Psoas muscle (tissue), 8 donors: ENCODE measurements around the gene GAS2L2. TPM values are rescaled to one million over a fixed set of nuclear protein-coding genes. Genes with fewer than 3 reads are reported as not detected.

Experiments
- ATAC-seq, 4 donors: fragments of 200-7000 bp; cut with Tn5 transposase; one replicate each; pipeline ENCODE4 v1.9.1; 2020; ENCODE audit warnings: moderate library complexity in 3 of 4, mild to moderate bottlenecking in 2 of 4
- DNase-seq, 2 donors: peaks; one replicate each; pipeline ENCODE4 v3.0.0-alpha.2; 2020
- H3K27ac ChIP-seq: fragments of 200-600 bp; one replicate; pipeline ENCODE4 v1.8.0; 2022
- H3K27me3 ChIP-seq, 3 donors: fragments of 200-600 bp in 1 of 3; one replicate each; pipeline versions ENCODE4 v1.6.1 to v1.8.0; 2013 to 2022; ENCODE audit warnings: low read length in 2 of 3, mild to moderate bottlenecking in 2 of 3, moderate library complexity in 1 of 3; ENCODE audit not compliant: insufficient read depth in 3 of 3
- H3K36me3 ChIP-seq, 2 donors: fragments of 200-600 bp in 1 of 2; one replicate each; pipeline versions ENCODE4 v1.6.1 to v1.8.0; 2013 to 2022; ENCODE audit warnings: low read depth in 1 of 2, mild to moderate bottlenecking in 1 of 2, moderate library complexity in 1 of 2; ENCODE audit not compliant: insufficient read depth in 1 of 2
- H3K4me1 ChIP-seq: fragments of 200-600 bp; one replicate; pipeline ENCODE4 v1.8.0; 2022
- H3K4me3 ChIP-seq: fragments of 200-600 bp; one replicate; pipeline ENCODE4 v1.8.0; 2022; ENCODE audit warnings: mild to moderate bottlenecking
- H3K9me3 ChIP-seq: fragments of 200-600 bp; one replicate; pipeline ENCODE4 v1.8.0; 2022
- CTCF ChIP-seq: fragments of 200-600 bp; IDR thresholded peaks from one replicate; pipeline ENCODE4 v1.8.0; 2022; ENCODE audit warnings: antibody characterized with exemption
- WGBS, 3 donors: extraction: QIAGEN DNeasy Blood & Tissue Kit; methylation state at CpG; one replicate each; pipeline versions ENCODE4 v1.1.6 to v1.1.7; 2013; 5-methylcytosine and 5-hydroxymethylcytosine counted together
- intact Hi-C, 2 donors: fragments of 100-400 bp; cut with DNase I; formaldehyde crosslinking; loops; one replicate each; pipeline versions ENCODE4 v1.11.0 to v1.14.2; 2022
- polyA plus RNA-seq, 3 donors: library from polyadenylated mRNA; stranded (reverse); fragments of 200-250 nt; gene quantifications; one replicate each; pipeline ENCODE4 v1.2.3, GENCODE V29; 2013
- total RNA-seq, 4 donors: library from RNA; stranded (reverse); fragmentation: NEBNext Ultra II Directional in 2 of 4; extraction: Animal tissue kit (Norgen Biotek cat#: 25700) in 2 of 4; gene quantifications; one replicate each; pipeline versions ENCODE4 v1.2.1 to v1.2.4, GENCODE V29; 2021 to 2023
- donor health status: healthy with polysubstance abuse.
- donor health status: DM: no; HTN: no; CAD: no; lungs with moderate emphysema.
- donor health status: Bipolar disorder and iron deficiency.
- donor health status: healthy.
- donor health status: DM: yes; HTN: yes; CAD: no.
- donor health status: DM: no; HTN: no; CAD: no.
- donor health status: DM: no; HTN: no; CAD: no.
- donor health status: DM: yes; HTN: yes; CAD: no.

Gene GAS2L2
- total and polyA plus RNA-seq, 7 donors: 0.04 to 0.27 (median 0.13) TPM; not detected in 1

- 41 to 60% (median 59%) methylated on average over 3 of the region's 3 CpGs for WGBS, 3 donors
- no peak overlapping the region for H3K4me3 ChIP-seq
- TF ChIP-seq CTCF: no peak
Observed at GRCh38 chr17:35786941-35787432, 33.9 kb upstream of the GAS2L2 start.

GRCh38 chr17:35784895-35785294, 31.9 kb upstream of the GAS2L2 start:
- no peak for TF ChIP-seq CTCF
- WGBS, 3 donors: 91 to 97% (median 96%) methylated on average over 2 of the region's 2 CpGs
- no peaks in the 10 kb centered on the region for H3K4me1 ChIP-seq

More at GRCh38 chr17:35786941-35787432, 33.9 kb upstream of the GAS2L2 start:
- Histone ChIP-seq H3K27ac (no peak overlapping the region), H3K9me3 (no peaks in the 10 kb centered on the region), H3K36me3 (no peaks in the 10 kb centered on the region), H3K4me1 (no peaks in the 10 kb centered on the region), H3K27me3 (peaks cover 0 to 9% (median 4%) of the 10 kb centered on the region in 3 donors)
- ATAC-seq (no peak), DNase-seq (no peak)
- intact Hi-C loops: no loop called here

GRCh38 chr17:35780950-35781349, 27.9 kb upstream of the GAS2L2 start:
- no peak for TF ChIP-seq CTCF
- Histone ChIP-seq H3K27ac (no peak overlapping the region), H3K27me3 (peaks cover 0 to 14% (median 4%) of the 10 kb centered on the region in 3 donors), H3K36me3 (no peaks in the 10 kb centered on the region), H3K4me3 (no peak overlapping the region), H3K4me1 (no peaks in the 10 kb centered on the region), H3K9me3 (no peaks in the 10 kb centered on the region)
- intact Hi-C loops: no loop called here
- ATAC-seq (no peak), DNase-seq (no peak)
- 42 to 56% (median 45%) methylated on average over 3 of the region's 3 CpGs for WGBS, 3 donors

More at GRCh38 chr17:35784895-35785294, 31.9 kb upstream of the GAS2L2 start:
- H3K27ac ChIP-seq: no peak overlapping the region
- no peaks in the 10 kb centered on the region for H3K36me3 ChIP-seq
- intact Hi-C loops: no loop called here
- no peaks in the 10 kb centered on the region for H3K9me3 ChIP-seq
- H3K27me3 ChIP-seq: peaks cover 0 to 9% (median 4%) of the 10 kb centered on the region in 3 donors
- ATAC-seq (no peak), DNase-seq (no peak)
- no peak overlapping the region for H3K4me3 ChIP-seq

- WGBS, 3 donors: 86 to 88% (median 87%) methylated on average over 16 of the region's 16 CpGs
- ATAC-seq: no peak
- H3K27me3 ChIP-seq: peaks cover 0 to 14% (median 4%) of the 10 kb centered on the region in 3 donors
- H3K4me3 ChIP-seq: no peak overlapping the region
- H3K36me3 ChIP-seq: no peaks in the 10 kb centered on the region
- H3K4me1 ChIP-seq: no peaks in the 10 kb centered on the region
- TF ChIP-seq CTCF: no peak
- no peak overlapping the region for H3K27ac ChIP-seq
- no peaks in the 10 kb centered on the region for H3K9me3 ChIP-seq
- intact Hi-C loops: no loop called here
- no peak for DNase-seq
Observed at GRCh38 chr17:35778641-35779196, 25.7 kb upstream of the GAS2L2 start.

- no peak for TF ChIP-seq CTCF
- no peak for ATAC-seq
- Histone ChIP-seq H3K4me3 (no peak overlapping the region), H3K36me3 (no peaks in the 10 kb centered on the region), H3K27me3 (peaks cover 0 to 5% (median 0%) of the 10 kb centered on the region in 3 donors), H3K9me3 (no peaks in the 10 kb centered on the region), H3K4me1 (no peaks in the 10 kb centered on the region), H3K27ac (no peak overlapping the region)
- no peak for DNase-seq
- intact Hi-C loops: no loop called here
- WGBS, 3 donors: 83 to 92% (median 88%) methylated on average over 6 of the region's 6 CpGs
Observed at GRCh38 chr17:35775583-35775982, 22.5 kb upstream of the GAS2L2 start.
